Neural progenitor cell (in vitro differentiated cells): ENCODE results near the gene PAFAH1B1.

Source experiments
- EZH2 ChIP-seq: fragments of 200-600 bp; sonication (generic); IDR thresholded peaks from 2 replicates; pipeline ENCODE4 v1.6.1; 2017; ENCODE audit warnings: antibody characterized with exemption, mild to moderate bottlenecking, moderate library complexity
- EZH2phosphoT487 ChIP-seq: fragments of 200-600 bp; sonication (generic); IDR thresholded peaks from 2 replicates; pipeline ENCODE4 v1.6.1; 2017; ENCODE audit warnings: antibody characterized with exemption
- TF ChIP-seq, protein P1 (sequence below): fragments of 200-600 bp; sonication (generic); IDR thresholded peaks from 2 replicates; pipeline ENCODE4 v1.5.1; 2017; ENCODE audit warnings: antibody characterized with exemption, mild to moderate bottlenecking

GRCh38 chr17:2694381-2695242 is 101.2 kb downstream of the PAFAH1B1 start:
- TF ChIP-seq, protein P1, sequence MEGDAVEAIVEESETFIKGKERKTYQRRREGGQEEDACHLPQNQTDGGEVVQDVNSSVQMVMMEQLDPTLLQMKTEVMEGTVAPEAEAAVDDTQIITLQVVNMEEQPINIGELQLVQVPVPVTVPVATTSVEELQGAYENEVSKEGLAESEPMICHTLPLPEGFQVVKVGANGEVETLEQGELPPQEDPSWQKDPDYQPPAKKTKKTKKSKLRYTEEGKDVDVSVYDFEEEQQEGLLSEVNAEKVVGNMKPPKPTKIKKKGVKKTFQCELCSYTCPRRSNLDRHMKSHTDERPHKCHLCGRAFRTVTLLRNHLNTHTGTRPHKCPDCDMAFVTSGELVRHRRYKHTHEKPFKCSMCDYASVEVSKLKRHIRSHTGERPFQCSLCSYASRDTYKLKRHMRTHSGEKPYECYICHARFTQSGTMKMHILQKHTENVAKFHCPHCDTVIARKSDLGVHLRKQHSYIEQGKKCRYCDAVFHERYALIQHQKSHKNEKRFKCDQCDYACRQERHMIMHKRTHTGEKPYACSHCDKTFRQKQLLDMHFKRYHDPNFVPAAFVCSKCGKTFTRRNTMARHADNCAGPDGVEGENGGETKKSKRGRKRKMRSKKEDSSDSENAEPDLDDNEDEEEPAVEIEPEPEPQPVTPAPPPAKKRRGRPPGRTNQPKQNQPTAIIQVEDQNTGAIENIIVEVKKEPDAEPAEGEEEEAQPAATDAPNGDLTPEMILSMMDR = no peak
- TF ChIP-seq EZH2phosphoT487 (no peak), EZH2 (no peak)
